DOHH2 (cell line): ENCODE measurements around the gene HMMR.
"Not testable (repeated sequence)": the region's sequence is repeated elsewhere in the genome, so short reads cannot be mapped to it uniquely, and the experiment has no call there.

Experiments used
- CTCF ChIP-seq: fragments of 200-600 bp; sonication (generic); IDR thresholded peaks from one replicate; pipeline ENCODE4 v1.5.1; 2014; ENCODE audit warnings: antibody characterized with exemption, mild to moderate bottlenecking, low read depth, low read length; ENCODE audit not compliant: poor library complexity, severe bottlenecking
- EZH2phosphoT487 ChIP-seq: fragments of 200-600 bp; sonication (generic); IDR thresholded peaks from 2 replicates; pipeline ENCODE4 v1.6.1; 2017; ENCODE audit warnings: borderline replicate concordance, mild to moderate bottlenecking, antibody characterized with exemption, low read length, moderate library complexity, mixed read lengths

- not testable (repeated sequence) for TF ChIP-seq CTCF, EZH2phosphoT487
Observed at GRCh38 chr5:163536442-163536841, 76.0 kb downstream of the HMMR start.
